GM18520 (cell line): ENCODE measurements around the gene PTPN13.

ENCODE experiments used
- ATAC-seq: cut with Tn5 transposase; IDR thresholded peaks from one replicate; pipeline ENCODE4 v1.9.1; 2021; ENCODE audit not compliant: unreplicated experiment

PTPN13 gene

GRCh38 chr4:86593688-86594558 is at the start of gene PTPN13:
Gene PTPN13 (plus strand): TSS chr4:86594315. CDS start chr4:86635257, 40,942 bp downstream.
- ATAC-seq = peak; percentile 98

- no peak for ATAC-seq
Observed at GRCh38 chr4:86547140-86547539, 47.0 kb upstream of the PTPN13 start.

- no peak for ATAC-seq
Observed at GRCh38 chr4:86549163-86549788, 44.8 kb upstream of the PTPN13 start.

GRCh38 chr4:86551387-86551786 is 42.7 kb upstream of the PTPN13 start:
- no peak for ATAC-seq

- ATAC-seq = no peak
Observed at GRCh38 chr4:86554646-86555045, 39.5 kb upstream of the PTPN13 start.

- no peak for ATAC-seq
Observed at GRCh38 chr4:86556791-86557415, 37.2 kb upstream of the PTPN13 start.

GRCh38 chr4:86557526-86557925 is 36.6 kb upstream of the PTPN13 start:
- peak; percentile 77 for ATAC-seq

- ATAC-seq = no peak
Observed at GRCh38 chr4:86558258-86558657, 35.9 kb upstream of the PTPN13 start.

GRCh38 chr4:86558797-86559196 is 35.3 kb upstream of the PTPN13 start:
- ATAC-seq = no peak

GRCh38 chr4:86560447-86560846 is 33.7 kb upstream of the PTPN13 start:
- ATAC-seq = no peak

- no peak for ATAC-seq
Observed at GRCh38 chr4:86561256-86561655, 32.9 kb upstream of the PTPN13 start.

- no peak for ATAC-seq
Observed at GRCh38 chr4:86563416-86563815, 30.7 kb upstream of the PTPN13 start.

- no peak for ATAC-seq
Observed at GRCh38 chr4:86564795-86565194, 29.3 kb upstream of the PTPN13 start.

- no peak for ATAC-seq
Observed at GRCh38 chr4:86565651-86566050, 28.5 kb upstream of the PTPN13 start.

- peak; percentile 47 for ATAC-seq
Observed at GRCh38 chr4:86569103-86569870, 24.8 kb upstream of the PTPN13 start.

- no peak for ATAC-seq
Observed at GRCh38 chr4:86579941-86580340, 14.2 kb upstream of the PTPN13 start.

GRCh38 chr4:86582410-86582809 is 11.7 kb upstream of the PTPN13 start:
- no peak for ATAC-seq

- no peak for ATAC-seq
Observed at GRCh38 chr4:86586160-86586572, 7.9 kb upstream of the PTPN13 start.

- ATAC-seq = no peak
Observed at GRCh38 chr4:86586626-86587380, 7.3 kb upstream of the PTPN13 start.

GRCh38 chr4:86587381-86588140 is 6.6 kb upstream of the PTPN13 start:
- ATAC-seq = no peak
